IPS-NIHi11 (cell line): Measurements from ENCODE around the gene BTBD7.

Source experiments
- DNase-seq: peaks from one replicate; pipeline ENCODE4 v3.0.0; 2012; ENCODE audit warnings: mixed read lengths, low spot score

The BTBD7 gene

DNA sequence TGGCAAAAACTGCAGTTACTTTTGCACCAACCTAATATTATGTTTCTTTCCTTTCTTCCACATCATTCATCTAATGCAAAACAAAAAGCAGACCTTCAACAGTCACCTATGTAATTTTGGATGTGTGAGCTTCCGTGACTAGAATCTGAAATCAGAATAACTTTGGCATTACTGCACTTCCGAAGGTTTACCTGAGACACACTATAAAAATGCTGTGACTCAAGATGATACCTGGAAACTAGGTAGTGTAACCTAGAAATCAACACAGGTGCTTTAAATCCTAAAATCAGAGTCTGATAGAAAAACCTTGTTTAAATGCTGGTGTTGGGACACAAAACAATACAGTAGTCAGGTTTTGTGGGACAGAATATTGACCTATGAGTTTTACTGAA, 2.2 kb downstream of the BTBD7 start:
- DNase-seq, result no peak

DNA sequence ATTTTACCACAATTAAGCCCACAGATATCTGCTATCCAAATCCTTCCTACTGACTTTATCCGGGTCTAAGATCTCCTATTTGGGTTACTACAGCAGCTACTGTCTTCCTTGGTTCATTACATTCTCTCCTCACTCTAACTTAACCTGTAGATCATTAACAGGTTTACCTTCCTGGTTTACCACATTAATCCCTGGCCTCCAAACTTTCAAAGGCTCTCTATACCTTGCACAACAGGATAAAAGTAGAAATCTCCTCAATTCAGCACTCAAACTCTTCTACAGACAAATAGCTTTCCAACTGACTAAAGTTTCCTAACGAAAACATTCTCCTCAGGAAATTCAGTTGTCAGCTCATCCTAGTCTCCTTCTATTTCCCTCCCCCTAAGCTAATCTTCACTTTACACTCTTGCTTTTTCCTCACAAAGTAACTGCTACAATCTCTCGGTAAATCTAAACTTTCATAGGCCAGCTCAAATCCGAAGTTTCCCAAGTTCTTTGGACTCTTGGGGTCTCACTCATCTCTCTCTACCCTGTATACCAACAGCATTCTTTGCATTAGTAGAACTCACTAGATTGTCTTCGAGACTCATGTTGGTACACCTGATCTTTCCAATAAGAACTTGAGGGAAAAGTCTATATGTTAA, 2.7 kb downstream of the BTBD7 start:
- DNase-seq, result no peak

DNA sequence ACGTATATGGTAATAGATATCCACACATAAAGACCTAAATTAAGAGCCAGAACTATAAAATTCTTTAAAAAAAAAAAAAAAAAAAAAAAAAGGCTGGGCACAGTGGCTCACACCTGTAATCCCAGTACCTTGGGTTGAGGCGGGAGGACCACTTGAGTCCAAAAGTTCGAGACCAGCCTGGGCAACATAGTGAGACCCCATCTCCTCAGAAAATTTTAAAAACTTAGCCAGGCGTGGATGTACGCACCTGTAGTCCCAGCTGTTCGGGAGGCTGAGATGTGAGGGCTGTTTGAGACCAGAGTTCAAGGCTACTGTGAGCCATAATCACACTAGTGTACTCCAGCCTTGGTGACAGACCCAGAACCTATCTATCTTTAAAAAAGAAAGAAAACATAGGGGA, 4.3 kb downstream of the BTBD7 start:
- DNase-seq, result no peak

DNA sequence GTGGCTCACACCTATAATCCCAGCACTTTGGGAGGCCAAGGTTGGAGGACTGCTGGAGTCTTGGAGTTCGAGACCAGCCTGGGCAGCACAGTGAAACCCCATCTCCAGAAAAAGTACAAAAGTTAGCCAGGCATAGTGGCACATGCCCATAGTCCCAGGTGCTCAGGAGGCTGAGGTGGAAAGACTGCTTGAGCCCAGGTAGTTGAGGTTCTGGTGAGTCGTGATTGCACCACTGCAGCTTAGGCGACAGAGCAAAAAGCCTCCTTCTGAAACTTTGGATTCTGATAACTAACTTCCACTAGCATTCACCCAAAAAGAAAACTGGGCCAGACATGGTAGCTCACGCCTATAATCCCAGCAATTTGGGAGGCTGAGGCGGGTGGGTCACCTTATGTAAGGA, 6.6 kb downstream of the BTBD7 start:
- DNase-seq, result no peak

DNA sequence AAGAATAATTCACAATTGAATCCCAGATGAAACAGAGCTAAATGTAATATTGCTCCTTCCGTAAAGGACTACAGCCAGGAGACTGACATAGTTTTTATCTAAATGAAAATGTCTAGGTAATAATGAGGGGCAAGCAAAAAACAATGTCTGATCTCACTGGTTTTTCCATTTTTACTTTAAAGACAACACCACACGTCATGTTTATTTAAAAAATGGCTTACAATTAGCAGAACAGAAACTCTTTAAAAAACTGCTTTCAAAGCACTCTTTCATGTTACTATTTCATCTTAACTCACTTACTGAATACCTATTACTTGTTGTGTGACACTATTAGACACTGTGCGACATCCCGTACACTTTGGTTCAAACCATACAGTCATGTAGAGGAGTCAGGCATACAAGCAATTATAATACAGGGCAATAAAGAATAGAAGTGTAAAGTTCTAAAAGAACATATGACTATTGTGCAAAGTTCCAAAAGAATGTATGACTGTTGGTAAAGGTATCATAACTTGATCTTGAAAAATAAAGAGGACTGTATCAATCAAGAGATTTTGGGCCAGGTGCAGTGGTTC, 9.1 kb downstream of the BTBD7 start:
- no peak for DNase-seq

DNA sequence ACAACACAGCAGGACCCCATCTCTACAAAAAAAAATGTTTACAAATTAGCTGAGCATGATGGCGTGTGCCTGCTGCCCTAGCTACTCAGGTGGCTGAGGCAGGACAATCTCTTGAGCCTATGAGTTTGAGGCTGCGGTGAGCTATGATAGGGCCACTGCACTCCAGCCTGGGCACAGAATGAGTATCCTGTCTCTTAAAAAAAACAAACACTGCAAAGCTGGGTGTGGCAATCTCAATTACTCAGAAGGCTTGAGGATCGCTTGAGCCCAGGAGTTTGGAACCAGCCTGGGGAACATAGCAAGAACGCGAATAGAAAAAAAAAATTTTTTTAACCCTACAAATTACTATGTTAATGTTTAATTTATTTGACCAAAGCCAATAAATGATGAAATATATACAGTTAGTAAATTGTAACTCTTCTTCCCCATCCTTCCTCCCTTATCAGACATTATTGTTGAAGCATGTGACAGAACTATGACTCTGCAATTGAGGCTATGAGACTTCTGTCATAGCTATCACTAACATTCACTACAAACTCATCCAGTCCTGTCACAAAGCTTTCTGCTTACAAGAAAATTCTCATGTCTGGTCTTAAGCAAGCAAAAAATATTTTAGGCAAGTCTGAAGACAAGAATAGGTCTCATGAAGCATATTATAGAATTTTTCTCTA, 9.8 kb downstream of the BTBD7 start:
- no peak for DNase-seq

DNA sequence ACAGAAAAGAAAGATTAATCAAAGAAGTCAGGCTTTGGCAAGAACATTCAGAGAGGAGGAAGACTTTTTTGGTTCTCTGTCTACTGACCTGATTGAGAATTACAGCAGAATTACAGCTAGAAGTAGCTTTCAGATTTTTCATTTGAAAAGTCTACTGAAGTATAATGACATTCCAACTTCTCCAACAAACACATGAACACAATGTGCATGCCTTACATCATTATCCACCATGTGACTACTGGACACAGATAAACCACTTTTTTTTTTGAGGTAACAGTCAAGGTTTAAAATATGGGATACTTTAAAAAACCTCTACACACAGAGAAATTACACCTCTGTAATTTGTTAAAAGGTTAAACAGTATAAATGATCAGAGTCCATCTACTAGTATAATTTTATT, 12.3 kb downstream of the BTBD7 start:
- no peak for DNase-seq

DNA sequence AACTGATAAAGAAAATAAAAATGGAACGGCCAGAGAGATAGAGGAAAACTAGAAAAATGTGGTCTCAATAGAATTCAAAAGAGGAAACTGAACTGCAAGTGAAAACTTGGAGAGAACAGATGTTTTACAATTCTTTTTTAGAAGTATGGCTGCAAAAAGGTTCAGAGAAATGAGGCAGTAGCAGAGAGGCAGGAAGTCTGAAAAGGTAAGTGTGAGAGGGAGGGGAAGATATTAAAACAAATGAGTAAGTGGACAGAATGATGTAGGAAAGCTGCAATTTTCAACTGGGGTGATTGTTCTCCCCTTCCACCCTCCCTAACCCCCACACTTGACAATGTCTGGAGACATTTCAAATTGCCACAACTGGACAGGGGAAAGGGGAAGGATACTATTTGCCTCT, 12.9 kb downstream of the BTBD7 start:
- no peak for DNase-seq

DNA sequence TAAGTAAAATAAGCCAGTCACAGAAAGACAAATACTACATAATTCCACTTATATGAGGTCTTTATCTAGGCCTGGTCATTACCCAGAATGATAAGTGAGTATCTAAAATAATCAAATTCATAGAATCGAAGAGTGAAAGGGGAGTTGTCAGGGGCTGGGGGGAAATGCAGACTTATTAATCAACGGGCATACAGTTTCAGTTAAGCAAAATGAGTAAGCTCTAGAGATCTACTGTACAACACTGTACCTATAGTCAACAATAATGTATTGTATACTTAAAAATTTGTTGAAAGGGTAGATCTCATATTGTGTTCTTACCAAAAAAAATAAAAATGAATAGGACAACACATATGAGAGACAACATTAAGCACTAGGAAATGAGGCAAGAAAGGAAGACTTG, 13.3 kb downstream of the BTBD7 start:
- no peak for DNase-seq

DNA sequence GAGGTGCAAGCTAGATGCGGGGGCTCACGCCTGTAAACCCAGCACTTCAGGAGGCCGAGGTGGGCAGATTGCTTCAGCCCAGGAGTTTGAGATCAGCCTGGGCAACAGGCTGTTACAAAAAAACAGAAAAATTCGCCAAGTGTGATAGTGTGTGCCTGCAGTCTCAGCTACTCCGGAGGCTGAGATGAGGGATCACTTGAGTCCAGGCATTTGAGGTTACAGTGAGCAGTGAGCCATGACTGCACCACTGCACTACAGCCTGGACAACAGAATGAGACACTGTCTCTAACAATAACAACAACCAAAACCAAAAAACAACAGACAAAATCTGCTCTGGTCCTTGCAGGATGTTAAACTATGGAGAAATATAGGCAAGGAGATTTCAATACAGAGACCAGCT, 13.9 kb downstream of the BTBD7 start:
- no peak for DNase-seq

DNA sequence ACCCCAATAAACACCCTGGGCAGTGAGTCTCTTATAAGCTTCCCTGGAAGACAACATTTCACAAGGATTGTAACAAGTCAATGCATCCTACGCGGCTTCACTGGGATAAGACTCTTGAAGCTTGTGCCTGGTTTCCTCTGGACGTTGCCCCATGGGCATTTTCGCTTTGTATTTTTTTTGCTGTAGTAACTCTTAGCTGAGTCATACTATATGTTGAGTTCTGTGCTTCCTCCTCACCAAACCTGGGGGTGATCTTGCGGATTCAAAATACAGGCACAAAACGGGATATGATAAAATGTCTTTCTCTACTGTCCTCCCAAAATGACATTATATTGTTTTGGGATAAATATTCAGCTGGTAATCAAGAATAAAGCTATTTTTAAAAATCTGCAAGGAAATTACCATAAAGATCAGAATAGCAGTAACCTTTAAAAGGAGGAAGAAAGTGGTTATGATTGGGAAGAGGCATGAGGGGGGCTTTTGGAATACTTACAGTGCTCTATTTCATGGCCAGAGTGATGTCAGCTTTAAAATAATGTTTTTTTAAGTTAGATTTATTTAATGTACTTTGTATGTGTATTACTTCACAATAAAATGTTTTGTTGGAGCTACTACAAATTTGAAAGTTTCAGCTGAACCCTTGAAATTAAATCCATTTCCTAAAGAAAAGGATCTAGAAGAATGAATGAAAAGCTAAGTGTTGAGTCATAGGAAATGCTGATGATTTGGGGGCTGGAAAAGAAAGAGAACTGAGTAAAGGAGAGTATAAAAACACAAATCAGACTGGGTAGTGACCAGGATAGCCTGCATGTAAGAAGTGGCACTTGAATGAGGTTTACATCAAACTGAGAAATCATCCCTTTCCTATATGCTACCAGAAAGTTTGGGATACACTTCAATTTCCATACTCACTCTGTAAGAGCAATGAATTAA, 14.7 kb downstream of the BTBD7 start:
- DNase-seq, result no peak

DNA sequence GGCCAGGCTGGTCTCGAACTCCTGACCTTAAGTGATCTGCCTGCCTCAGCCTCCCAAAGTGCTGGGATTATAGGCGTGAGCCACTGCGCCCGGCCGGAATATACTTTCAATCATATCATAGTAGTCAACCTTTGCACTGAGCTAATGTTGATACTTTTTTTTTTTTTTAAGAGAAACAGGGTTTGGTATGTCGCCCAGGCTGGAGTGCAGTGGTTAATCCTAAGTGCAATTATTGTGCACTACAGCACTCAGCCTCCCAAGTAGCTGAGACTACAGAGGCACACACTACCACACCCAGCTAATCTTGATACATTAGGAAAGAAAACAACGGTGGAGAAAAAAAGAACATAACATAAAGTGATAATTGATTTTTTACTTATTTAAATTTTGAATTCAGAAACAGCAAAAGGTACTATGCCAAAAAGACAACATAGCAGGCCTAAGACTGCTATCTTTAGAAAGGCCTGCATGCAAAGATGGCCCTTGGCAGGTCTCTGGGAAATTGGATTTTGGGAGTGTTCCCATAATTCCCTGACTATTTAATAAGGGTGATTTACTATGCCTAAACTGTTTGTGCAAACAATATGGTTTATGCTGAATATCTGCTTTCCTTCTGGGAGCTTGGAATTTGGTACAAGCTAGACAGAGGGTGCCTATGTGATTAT, 15.5 kb downstream of the BTBD7 start:
- no peak for DNase-seq

DNA sequence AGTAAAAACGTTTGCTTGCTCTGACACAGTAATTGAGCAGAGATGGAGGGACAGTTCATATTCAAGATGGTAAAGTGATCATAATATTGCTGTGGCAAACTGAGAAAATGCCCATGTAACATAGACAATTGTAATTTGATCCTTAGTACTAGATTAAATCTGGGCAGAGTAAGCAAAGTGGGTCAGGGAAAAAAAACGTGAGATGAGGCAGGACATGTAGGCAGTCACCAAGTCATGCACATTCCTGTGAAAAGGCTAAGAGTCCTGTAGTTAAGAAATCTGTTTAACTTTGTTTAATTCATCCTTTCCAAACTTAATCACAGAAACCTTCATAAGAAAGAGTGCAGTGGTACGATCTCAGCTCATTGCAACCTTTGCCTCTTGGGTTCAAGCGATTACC, 16.1 kb downstream of the BTBD7 start:
- DNase-seq, result no peak

DNA sequence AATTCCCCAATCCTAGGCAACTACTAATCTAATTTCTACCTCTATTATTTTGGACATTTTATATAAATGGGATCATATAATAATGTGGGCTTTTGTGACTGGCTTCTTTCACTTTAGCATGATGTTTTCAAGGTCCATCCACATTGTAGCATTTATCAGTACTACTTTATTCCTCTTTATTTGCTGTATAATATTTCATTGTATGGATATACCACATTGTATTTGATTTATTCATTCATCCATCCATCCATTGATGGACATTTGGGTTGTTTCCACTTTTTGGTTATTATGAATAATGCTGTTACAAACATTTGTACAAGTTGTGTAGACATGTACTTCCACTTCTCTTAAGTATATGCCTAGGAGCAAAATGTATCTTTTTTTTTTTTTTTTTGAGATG, 17.3 kb downstream of the BTBD7 start:
- DNase-seq, result no peak

DNA sequence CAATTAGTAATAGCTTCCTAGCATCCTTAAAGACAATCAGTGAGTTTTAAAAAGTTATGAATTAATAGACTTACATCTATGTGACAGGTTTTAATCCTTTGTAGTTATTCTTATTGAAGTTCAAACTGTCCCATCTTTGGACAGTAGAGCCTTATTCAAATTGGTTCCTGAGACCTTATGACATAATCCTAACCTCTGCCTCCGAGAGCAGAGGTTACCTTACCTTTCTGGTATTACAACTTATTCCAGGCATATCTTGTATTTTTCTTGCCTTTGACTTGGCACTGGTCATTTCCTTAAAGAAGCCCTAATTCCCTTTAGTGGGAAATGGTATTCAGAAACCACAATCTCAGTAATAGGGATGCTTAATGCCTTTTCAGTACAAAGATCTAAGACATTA, 21.8 kb downstream of the BTBD7 start:
- no peak for DNase-seq

DNA sequence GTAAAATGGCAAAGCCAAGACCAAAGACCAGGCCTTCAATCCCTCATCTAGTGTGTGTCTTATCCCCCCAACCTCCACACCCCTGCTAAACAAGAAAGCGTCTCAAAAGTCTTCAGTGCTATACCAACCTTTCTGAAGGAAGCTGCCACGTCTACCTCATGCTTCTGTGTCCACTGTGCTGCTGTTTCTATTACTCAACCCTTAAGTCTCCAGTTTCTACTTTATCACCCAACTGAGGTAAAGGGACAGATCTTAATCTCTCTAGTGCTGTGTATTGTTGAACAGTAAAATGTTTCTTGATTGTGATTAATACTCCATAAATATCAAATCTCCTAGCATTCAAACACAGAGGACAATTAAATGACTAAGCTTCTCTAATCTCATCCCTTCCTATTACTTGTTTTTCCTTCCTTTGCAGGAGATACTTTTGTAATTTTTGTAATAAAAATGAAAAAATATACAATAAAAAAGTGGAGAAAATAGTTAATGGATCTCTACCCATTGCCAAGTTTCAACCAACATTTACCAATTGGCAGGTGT, 23.3 kb downstream of the BTBD7 start:
- no peak for DNase-seq

DNA sequence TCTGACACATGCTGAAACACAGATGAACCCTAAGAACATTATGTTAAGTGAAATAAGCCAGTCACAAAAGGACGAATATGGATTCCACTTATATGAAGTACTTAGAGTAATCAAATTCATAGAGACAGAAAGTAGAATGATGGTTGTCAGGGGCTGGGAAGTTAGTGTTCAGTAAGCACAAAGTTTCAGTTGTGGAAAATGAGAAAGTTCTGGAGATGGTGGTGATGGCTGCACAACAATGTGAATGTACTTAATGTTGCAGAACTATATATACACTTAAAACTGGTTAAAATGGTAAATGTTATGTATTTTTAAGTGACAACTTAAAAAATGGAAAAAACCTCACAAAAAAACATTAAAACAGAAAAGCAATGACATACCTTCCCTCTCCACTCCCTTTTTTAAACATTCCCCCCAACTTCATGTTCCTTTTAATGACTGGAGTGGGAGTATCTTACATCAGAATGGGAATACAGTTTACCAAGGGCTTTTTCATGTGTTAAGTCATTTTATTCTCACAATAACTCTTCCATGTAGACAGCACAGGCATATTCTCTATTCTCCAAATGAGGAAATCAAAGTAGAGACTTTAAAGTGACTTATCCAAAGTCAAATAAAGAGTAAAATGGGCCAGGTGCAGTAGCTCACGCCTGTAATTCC, 24.0 kb downstream of the BTBD7 start:
- DNase-seq, result no peak

DNA sequence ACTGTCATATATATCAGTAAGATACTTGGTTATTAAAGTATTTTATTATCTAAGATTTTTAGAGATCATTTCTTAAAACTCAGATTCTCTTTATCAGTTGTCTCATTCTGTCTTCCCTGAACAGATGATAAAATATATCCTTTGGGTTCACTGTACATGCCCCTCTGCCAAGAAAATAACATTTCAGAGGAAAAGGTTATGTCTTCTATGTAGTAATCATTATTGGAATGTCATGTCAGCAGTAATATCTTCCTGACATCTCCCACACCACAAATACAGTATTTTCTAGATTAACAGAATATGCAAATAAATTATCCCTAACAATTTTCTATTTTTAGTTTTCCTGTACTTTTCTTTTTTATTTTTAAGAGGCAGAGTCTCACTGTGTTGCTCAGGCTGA, 26.0 kb downstream of the BTBD7 start:
- DNase-seq, result no peak

DNA sequence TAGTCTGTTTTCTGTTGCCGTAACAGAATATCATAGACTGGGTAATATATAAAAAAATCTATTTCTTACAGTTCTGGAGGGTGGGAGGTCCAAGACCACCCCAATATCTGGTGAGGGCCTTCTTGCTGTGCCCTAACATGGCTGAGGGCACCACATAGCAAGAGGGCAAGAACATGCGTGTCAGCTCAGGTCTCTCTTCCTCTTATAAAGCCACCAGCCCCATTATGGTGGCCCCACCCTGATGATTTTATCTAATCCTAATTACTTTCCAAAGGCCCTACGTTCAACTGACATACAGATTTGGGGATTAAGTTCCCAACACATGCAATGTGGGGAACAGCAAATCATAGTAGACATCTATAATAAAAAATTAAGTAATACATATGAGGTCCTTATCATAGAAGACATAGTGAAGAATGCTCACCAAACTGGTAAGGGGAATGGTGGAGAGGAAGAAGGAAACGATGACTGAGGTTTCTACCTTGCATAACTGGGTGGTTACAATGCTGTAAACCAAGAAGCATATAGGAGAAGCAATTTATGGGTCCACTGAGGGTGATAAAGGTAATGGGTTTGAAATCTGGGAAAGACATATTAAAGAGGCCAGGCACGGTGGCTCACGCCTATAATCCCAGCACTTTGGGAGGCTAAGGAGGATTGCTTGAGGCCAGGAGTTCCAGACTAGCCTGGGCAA, 27.0 kb downstream of the BTBD7 start:
- no peak for DNase-seq

DNA sequence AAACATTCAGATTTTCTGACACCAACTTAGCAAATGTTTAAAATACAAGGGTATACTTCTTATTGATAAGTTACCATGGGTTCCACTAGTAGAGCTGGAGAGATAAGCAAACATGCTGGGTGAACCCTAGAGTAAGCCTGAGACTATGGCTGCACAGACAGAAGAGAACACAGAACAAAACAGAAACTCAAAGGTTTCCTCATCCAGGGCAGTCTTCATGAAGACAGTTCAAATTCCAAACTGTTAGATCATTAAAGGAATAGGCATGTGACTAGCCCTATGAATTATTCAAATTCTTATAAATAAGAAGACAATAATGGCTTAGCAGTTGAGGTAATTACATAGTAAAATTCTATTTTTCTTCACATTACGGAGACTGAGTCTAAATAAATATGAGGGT, 28.1 kb downstream of the BTBD7 start:
- DNase-seq, result no peak

DNA sequence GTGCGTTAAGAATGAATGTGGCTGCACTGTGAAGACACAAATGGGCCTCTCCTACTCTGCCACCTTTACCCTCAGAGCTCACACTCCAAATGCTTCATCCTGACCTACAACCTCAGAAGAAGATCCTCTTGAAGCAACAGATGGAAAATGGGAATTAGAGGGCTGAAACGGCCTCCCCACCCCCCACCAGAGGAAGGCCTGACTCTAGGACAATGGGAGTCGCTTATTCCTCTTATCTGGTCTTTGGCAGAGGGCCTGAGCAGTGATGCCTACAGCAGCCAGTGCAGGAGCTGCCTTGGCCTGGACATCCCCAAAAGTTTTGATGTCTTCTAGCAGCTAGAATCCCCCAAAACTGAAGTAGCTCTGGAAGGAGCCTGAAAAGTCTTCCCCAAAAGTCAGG, 29.2 kb downstream of the BTBD7 start:
- no peak for DNase-seq
